ENCODE data around the gene TAF4.

DNA sequence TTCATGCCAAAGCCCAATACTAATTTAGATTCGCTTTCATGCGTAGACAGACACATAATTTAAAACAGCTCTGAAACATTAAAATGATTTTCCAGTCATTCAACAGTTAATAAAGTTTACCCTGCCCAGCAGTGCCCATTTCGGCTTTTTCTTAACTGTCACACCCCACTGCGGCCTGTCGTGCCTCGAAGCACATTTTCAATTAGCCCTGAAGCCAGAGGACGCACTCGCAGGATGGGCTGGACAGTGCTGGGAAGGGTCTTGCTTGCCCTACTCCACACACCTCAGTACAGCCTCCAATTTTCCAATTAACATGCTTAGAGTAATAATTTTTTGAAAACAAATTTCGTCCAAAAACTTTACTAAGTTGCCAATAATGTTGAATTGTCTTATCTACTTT is 35.3 kb downstream of the TAF4 start:
- TF ChIP-seq YY1 (IDR thresholded peaks at IDR 0.05; ENCODE audit: insufficient read depth, insufficient read length) (no peak), SUZ12 (IDR thresholded peaks at IDR 0.05; ENCODE audit: extremely low read depth, insufficient read depth, insufficient read length) (no peak)

Data from NT2/D1 (cell line).